ENCODE results near the gene CPM.

DNA sequence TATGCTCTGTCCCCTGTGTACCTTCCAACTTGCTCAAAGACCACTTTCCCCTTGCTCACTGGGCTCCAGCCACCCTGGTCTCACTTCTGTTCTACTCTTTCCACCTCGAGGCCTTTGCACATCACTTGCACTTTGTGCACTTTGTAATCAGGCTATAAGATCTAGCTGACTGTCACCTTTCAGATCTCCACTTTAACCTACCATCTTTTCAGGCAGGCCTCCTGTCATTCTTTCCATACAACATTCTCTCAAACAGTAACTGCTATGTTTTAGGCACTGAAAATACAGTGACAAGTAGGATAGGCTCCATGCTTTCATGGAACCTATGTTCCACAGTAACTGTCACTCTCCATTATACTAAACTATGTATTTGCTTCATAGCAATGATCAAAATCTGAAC lies 14.0 kb downstream of the CPM start:
- TF ChIP-seq POLR2AphosphoS5 (IDR thresholded peaks at IDR 0.05; ENCODE audit: low read depth) = no peak
- TF ChIP-seq CTCF (IDR thresholded peaks at IDR 0.05; ENCODE audit: insufficient read depth, low read length) = no peak
- TF ChIP-seq SPI1 (IDR thresholded peaks at IDR 0.05; ENCODE audit: borderline replicate concordance, low read depth) = no peak

Measured in HL-60 (cell line).